WTC11 (cell line): ENCODE measurements around the gene CLASP1. TPM values are rescaled to one million over a fixed set of nuclear protein-coding genes. Genes with fewer than 3 reads are reported as not detected.

Source experiments
- ATAC-seq: fragments of 200-7000 bp; cut with Tn5 transposase; 2 replicates; pipeline ENCODE4 v1.10.0; 2021; ENCODE audit warnings: mild to moderate bottlenecking, moderate library complexity
- CTCF ChIA-PET: fragments of 300-600 bp; sonication (Branson Sonifier 250); formaldehyde crosslinking; loops from one replicate; lab custom pipeline; 2021; ENCODE audit warnings: antibody characterized with exemption; lab: Charles Lee
- POLR2A ChIA-PET: fragments of 350-600 bp; sonication (Branson Sonifier 250); formaldehyde crosslinking; loops from one replicate; lab custom pipeline; 2021; ENCODE audit warnings: antibody characterized with exemption; lab: Charles Lee
- DNase-seq: peaks from one replicate; pipeline ENCODE4 v3.0.0; 2021; ENCODE audit warnings: low spot score
- H3K27ac Mint-ChIP-seq: 2 replicates; pipeline ENCODE4 v1.8.0; 2021; ENCODE audit warnings: mixed read lengths
- H3K27me3 Mint-ChIP-seq: 2 replicates; pipeline ENCODE4 v1.8.0; 2021; ENCODE audit warnings: low read depth, mild to moderate bottlenecking, moderate library complexity, mixed read lengths
- H3K36me3 Mint-ChIP-seq: 2 replicates; pipeline ENCODE4 v1.8.0; 2021; ENCODE audit warnings: mixed read lengths
- H3K4me1 Mint-ChIP-seq: 2 replicates; pipeline ENCODE4 v1.8.0; 2022; ENCODE audit warnings: mixed read lengths
- H3K4me3 Mint-ChIP-seq: 2 replicates; pipeline ENCODE4 v1.8.0; 2021; ENCODE audit warnings: mild to moderate bottlenecking, moderate library complexity, mixed read lengths
- H3K9me3 Mint-ChIP-seq: 2 replicates; pipeline ENCODE4 v1.8.0; 2021; ENCODE audit warnings: mixed read lengths
- AR ChIP-seq: fragments of 250-450 bp; sonication (Bioruptor Pico); IDR thresholded peaks from 2 replicates; pipeline ENCODE4 v1.9.0; 2021; ENCODE audit warnings: mild to moderate bottlenecking
- CBFB ChIP-seq: sonication (generic); formaldehyde crosslinking; IDR thresholded peaks from 2 replicates; pipeline ENCODE4 v1.8.1; 2022; ENCODE audit warnings: mild to moderate bottlenecking, low read depth, missing genetic modification reagents
- CREM ChIP-seq: sonication (generic); formaldehyde crosslinking; IDR thresholded peaks from 2 replicates; pipeline ENCODE4 v1.8.1; 2022; ENCODE audit warnings: mild to moderate bottlenecking, missing genetic modification reagents, moderate library complexity
- ELF4 ChIP-seq: sonication (generic); formaldehyde crosslinking; IDR thresholded peaks from 2 replicates; pipeline ENCODE4 v1.8.1; 2022; ENCODE audit warnings: low read depth, mild to moderate bottlenecking, moderate library complexity, missing genetic modification reagents
- FOXP4 ChIP-seq: sonication (generic); formaldehyde crosslinking; IDR thresholded peaks from 2 replicates; pipeline ENCODE4 v1.8.0; 2022; ENCODE audit warnings: mild to moderate bottlenecking, missing genetic modification reagents
- GABPB1 ChIP-seq: sonication (generic); formaldehyde crosslinking; IDR thresholded peaks from 2 replicates; pipeline ENCODE4 v1.8.1; 2023; ENCODE audit warnings: mild to moderate bottlenecking, missing genetic modification reagents
- HMGXB4 ChIP-seq: sonication (generic); formaldehyde crosslinking; IDR thresholded peaks from 2 replicates; pipeline ENCODE4 v1.8.1; 2023; ENCODE audit warnings: mild to moderate bottlenecking, moderate library complexity, missing genetic modification reagents
- IRF1 ChIP-seq: sonication (generic); formaldehyde crosslinking; IDR thresholded peaks from 2 replicates; pipeline ENCODE4 v1.8.0; 2023; ENCODE audit warnings: missing genetic modification reagents
- MLX ChIP-seq: sonication (generic); formaldehyde crosslinking; IDR thresholded peaks from 2 replicates; pipeline ENCODE4 v1.8.1; 2023; ENCODE audit warnings: mild to moderate bottlenecking, missing genetic modification reagents, moderate library complexity
- RELA ChIP-seq: sonication (generic); formaldehyde crosslinking; IDR thresholded peaks from 2 replicates; pipeline ENCODE4 v1.8.1; 2022; ENCODE audit warnings: missing genetic modification reagents, mild to moderate bottlenecking, borderline replicate concordance
- SMAD3 ChIP-seq: sonication (generic); formaldehyde crosslinking; IDR thresholded peaks from 2 replicates; pipeline ENCODE4 v1.8.0; 2022; ENCODE audit warnings: missing genetic modification reagents, mild to moderate bottlenecking, borderline replicate concordance
- USF2 ChIP-seq: sonication (generic); formaldehyde crosslinking; IDR thresholded peaks from 2 replicates; pipeline ENCODE4 v1.8.1; 2023; ENCODE audit warnings: mild to moderate bottlenecking, missing genetic modification reagents, moderate library complexity
- ZMAT4 ChIP-seq: fragments of 250-450 bp; sonication (Bioruptor Pico); IDR thresholded peaks from 2 replicates; pipeline ENCODE4 v1.9.0; 2021; ENCODE audit warnings: mild to moderate bottlenecking
- ZNF121 ChIP-seq: sonication (generic); formaldehyde crosslinking; IDR thresholded peaks from 2 replicates; pipeline ENCODE4 v1.8.0; 2023; ENCODE audit warnings: missing genetic modification reagents
- ZNF263 ChIP-seq: sonication (generic); formaldehyde crosslinking; IDR thresholded peaks from 2 replicates; pipeline ENCODE4 v1.8.1; 2022; ENCODE audit warnings: low read depth, mild to moderate bottlenecking, moderate library complexity, missing genetic modification reagents
- ZSCAN18 ChIP-seq: fragments of 250-450 bp; sonication (Bioruptor Pico); IDR thresholded peaks from 2 replicates; pipeline ENCODE4 v2.1.2; 2022; ENCODE audit warnings: mild to moderate bottlenecking, moderate library complexity
- total RNA-seq: library from RNA; stranded (reverse); gene quantifications from 3 replicates; pipeline ENCODE4 v1.2.3, GENCODE V29; 2021

CLASP1 gene
- total RNA-seq, 1 experiment from 2014 or later: 50.0 TPM

GRCh38 chr2:121489911-121490583, 159.2 kb downstream of the CLASP1 start (continued):
- TF ChIP-seq ELF4: no peak
- no peak for TF ChIP-seq CBFB
- TF ChIP-seq CREM: no peak
- TF ChIP-seq GABPB1: no peak
- TF ChIP-seq RELA (CRISPR knock-in tag): no peak
- TF ChIP-seq IRF1: no peak

GRCh38 chr2:121489284-121489683, 160.0 kb downstream of the CLASP1 start:
- H3K4me3 Mint-ChIP-seq: no peak overlapping the region
- CTCF ChIA-PET: interaction anchor here (1.6 kb wide), 1 partner anchor 9 kb away, joined by 8 read pairs; no protein-coding TSS in a partner anchor

GRCh38 chr2:121486191-121486790, 163.0 kb downstream of the CLASP1 start:
- Mint-ChIP-seq H3K27ac (no peak overlapping the region), H3K9me3 (no peaks in the 10 kb centered on the region), H3K4me3 (no peak overlapping the region), H3K36me3 (no peaks in the 10 kb centered on the region), H3K27me3 (no peaks in the 10 kb centered on the region), H3K4me1 (peaks cover 33% of the 10 kb centered on the region)
- POLR2A ChIA-PET: no interaction called here
- ATAC-seq: no peak
- CTCF ChIA-PET: interaction anchor here (0.8 kb wide), 1 partner anchor 11 kb away, joined by 3 read pairs; no protein-coding TSS in a partner anchor
- no peak for DNase-seq
- TF ChIP-seq MLX (CRISPR knock-in tag) (no peak), ZSCAN18 (CRISPR knock-in tag) (no peak), AR (CRISPR knock-in tag) (no peak), ZNF121 (no peak), SMAD3 (no peak), GABPB1 (no peak), HMGXB4 (CRISPR knock-in tag) (no peak)

More at GRCh38 chr2:121489284-121489683, 160.0 kb downstream of the CLASP1 start:
- no peak for DNase-seq
- no peak for TF ChIP-seq CREM
- TF ChIP-seq USF2 (CRISPR knock-in tag): no peak
- no peak for TF ChIP-seq ZNF263
- no peak for TF ChIP-seq RELA (CRISPR knock-in tag)
- TF ChIP-seq FOXP4 (CRISPR knock-in tag): no peak
- TF ChIP-seq ZMAT4: no peak
- Mint-ChIP-seq H3K27me3 (no peaks in the 10 kb centered on the region), H3K27ac (no peak overlapping the region; the same call in 1 of the 2 replicates), H3K4me1 (peaks cover 27% of the 10 kb centered on the region), H3K9me3 (no peaks in the 10 kb centered on the region), H3K36me3 (peaks cover 3% of the 10 kb centered on the region)
- POLR2A ChIA-PET: no interaction called here
- ATAC-seq: no peak
